IMR-90 (cell line): Measurements from ENCODE around the gene TM4SF5. TPM values are rescaled to one million over a fixed set of nuclear protein-coding genes. Genes with fewer than 3 reads are reported as not detected.

Experiments
- ATAC-seq: fragments of 200-7000 bp; cut with Tn5 transposase; 2 replicates; pipeline ENCODE4 v1.9.1; 2020; ENCODE audit warnings: low read depth, mild to moderate bottlenecking, moderate library complexity
- BruUV-seq: library from RNA; stranded (reverse); fragments of 400-500 nt; replicated peaks from 2 replicates; lab custom pipeline; 2021; lab: Mats Ljungman, UMichigan
- CTCF ChIA-PET: fragments of 300-600 bp; formaldehyde crosslinking; extraction: SDS; loops from one replicate; lab custom pipeline; 2021; ENCODE audit warnings: antibody characterized with exemption; lab: Yijun Ruan, JAX
- POLR2A ChIA-PET: fragments of 300-600 bp; sonication (Branson Sonifier 250); formaldehyde crosslinking; loops from one replicate; lab custom pipeline; 2022; ENCODE audit warnings: antibody characterized with exemption; ENCODE audit not compliant: unreplicated experiment; lab: Charles Lee
- DNase-seq: peaks from one replicate; pipeline ENCODE4 v3.0.0; 2013
- H2AFZ ChIP-seq: replicated peaks from 2 replicates; pipeline ENCODE3; 2013; ENCODE audit warnings: low read length, mild to moderate bottlenecking; ENCODE audit not compliant: poor library complexity
- H2AK5ac ChIP-seq: 2 replicates; pipeline ENCODE4 v1.6.1; 2013; ENCODE audit warnings: low read depth, low read length, inconsistent platforms
- H2AK9ac ChIP-seq: replicated peaks from 2 replicates; pipeline ENCODE3; 2013; ENCODE audit warnings: mild to moderate bottlenecking, low read depth, low read length, moderate library complexity; ENCODE audit not compliant: poor library complexity
- H2BK120ac ChIP-seq: 2 replicates; pipeline ENCODE4 v1.6.1; 2013; ENCODE audit warnings: low read depth, low read length, inconsistent platforms
- H2BK15ac ChIP-seq: 3 replicates; pipeline ENCODE4 v1.6.1; 2013; ENCODE audit warnings: low read depth, low read length, inconsistent platforms
- H2BK20ac ChIP-seq: 2 replicates; pipeline ENCODE4 v1.6.1; 2013; ENCODE audit warnings: low read depth, mild to moderate bottlenecking, inconsistent platforms, low read length, moderate library complexity
- H2BK5ac ChIP-seq: 2 replicates; pipeline ENCODE4 v1.6.1; 2013; ENCODE audit warnings: mild to moderate bottlenecking, low read depth, low read length, inconsistent platforms; ENCODE audit not compliant: poor library complexity, severe bottlenecking
- H3K14ac ChIP-seq: replicated peaks from 2 replicates; pipeline ENCODE4 v1.6.1; 2013; ENCODE audit warnings: low read depth, low read length, inconsistent platforms
- H3K18ac ChIP-seq: 2 replicates; pipeline ENCODE4 v1.6.1; 2013; ENCODE audit warnings: low read depth, low read length, control low read depth
- H3K23ac ChIP-seq: 2 replicates; pipeline ENCODE4 v1.6.1; 2013; ENCODE audit warnings: low read depth, low read length, inconsistent platforms
- H3K27ac ChIP-seq: 2 replicates; pipeline ENCODE4 v1.5.1; 2013; ENCODE audit warnings: mild to moderate bottlenecking, control low read depth, low read length; ENCODE audit not compliant: insufficient read depth
- H3K27me3 ChIP-seq: 2 replicates; pipeline ENCODE4 v1.6.1; 2013; ENCODE audit warnings: low read length; ENCODE audit not compliant: control insufficient read depth, insufficient read depth
- H3K36me3 ChIP-seq: 2 replicates; pipeline ENCODE4 v1.6.1; 2013; ENCODE audit warnings: low read length, mixed read lengths; ENCODE audit not compliant: control insufficient read depth, insufficient read depth
- H3K4ac ChIP-seq: 2 replicates; pipeline ENCODE4 v1.6.1; 2013; ENCODE audit warnings: low read depth, low read length, inconsistent platforms
- H3K4me1 ChIP-seq: 2 replicates; pipeline ENCODE4 v1.6.1; 2013; ENCODE audit warnings: low read length, mixed read lengths; ENCODE audit not compliant: control insufficient read depth, insufficient read depth
- H3K4me2 ChIP-seq: 2 replicates; pipeline ENCODE4 v1.6.1; 2013; ENCODE audit warnings: low read depth, mild to moderate bottlenecking, control low read depth, low read length, moderate library complexity
- H3K4me3 ChIP-seq: 2 replicates; pipeline ENCODE4 v1.5.1; 2013; ENCODE audit warnings: low read depth, mild to moderate bottlenecking, control low read depth, low read length, moderate library complexity; ENCODE audit not compliant: insufficient read depth
- H3K56ac ChIP-seq: 2 replicates; pipeline ENCODE4 v1.6.1; 2013; ENCODE audit warnings: low read length, inconsistent platforms; ENCODE audit not compliant: insufficient read depth; ENCODE audit errors: extremely low read depth
- H3K79me1 ChIP-seq, 2 experiments: 2 replicates each; pipeline ENCODE4 v1.6.1; 2013; ENCODE audit warnings: low read length in 2 of 2, inconsistent platforms in 1 of 2, low read depth in 1 of 2
- H3K9ac ChIP-seq: 2 replicates; pipeline ENCODE4 v1.6.1; 2013; ENCODE audit warnings: low read depth, low read length, control low read depth
- H3K9me1 ChIP-seq: 2 replicates; pipeline ENCODE4 v1.6.1; 2013; ENCODE audit warnings: low read length, inconsistent platforms; ENCODE audit not compliant: insufficient read depth
- H3K9me3 ChIP-seq: 2 replicates; pipeline ENCODE4 v1.6.1; 2013; ENCODE audit warnings: low read length; ENCODE audit not compliant: control insufficient read depth, insufficient read depth
- H4K20me1 ChIP-seq: 2 replicates; pipeline ENCODE4 v1.6.1; 2013; ENCODE audit warnings: low read length, inconsistent platforms; ENCODE audit not compliant: insufficient read depth
- H4K5ac ChIP-seq: 2 replicates; pipeline ENCODE4 v1.6.1; 2013; ENCODE audit warnings: mild to moderate bottlenecking, low read depth, low read length, control low read depth
- H4K8ac ChIP-seq, 2 experiments: 2 replicates each; pipeline ENCODE4 v1.6.1; 2013; ENCODE audit warnings: low read depth in 2 of 2, low read length in 2 of 2, control low read depth in 1 of 2, inconsistent platforms in 1 of 2
- H4K91ac ChIP-seq: 2 replicates; pipeline ENCODE4 v1.6.1; 2013; ENCODE audit warnings: low read depth, low read length, inconsistent platforms; ENCODE audit not compliant: insufficient read depth
- BHLHE40 ChIP-seq: fragments of 150-350 bp; IDR thresholded peaks from 2 replicates; pipeline ENCODE4 v1.6.1; 2016; ENCODE audit warnings: mild to moderate bottlenecking, low read depth, low read length
- CEBPB ChIP-seq: IDR thresholded peaks from 2 replicates; pipeline ENCODE4 v1.6.1; 2012; ENCODE audit warnings: low read depth, low read length, improper control_type of control experiment
- CHD1 ChIP-seq: IDR thresholded peaks from 2 replicates; pipeline ENCODE4 v1.6.1; 2012; ENCODE audit warnings: low read depth, low read length, improper control_type of control experiment
- CTCF ChIP-seq: conservative IDR thresholded peaks from 2 replicates; pipeline ENCODE4 v1.5.1; 2012; ENCODE audit warnings: mild to moderate bottlenecking, low read depth, low read length, improper control_type of control experiment
- ELK1 ChIP-seq: fragments of 150-350 bp; IDR thresholded peaks from 2 replicates; pipeline ENCODE4 v1.6.1; 2016; ENCODE audit warnings: low read depth, mild to moderate bottlenecking, low read length, moderate library complexity, borderline replicate concordance
- FOS ChIP-seq: fragments of 150-350 bp; IDR thresholded peaks from 2 replicates; pipeline ENCODE4 v1.6.1; 2016; ENCODE audit warnings: low read depth, low read length
- MAFK ChIP-seq: IDR thresholded peaks from 2 replicates; pipeline ENCODE4 v1.6.1; 2012; ENCODE audit warnings: low read depth, low read length, improper control_type of control experiment
- MAZ ChIP-seq: IDR thresholded peaks from 2 replicates; pipeline ENCODE4 v1.6.1; 2012; ENCODE audit warnings: low read depth, mild to moderate bottlenecking, low read length, improper control_type of control experiment, moderate library complexity, borderline replicate concordance
- MXI1 ChIP-seq: IDR thresholded peaks from 2 replicates; pipeline ENCODE4 v1.6.1; 2012; ENCODE audit warnings: low read depth, mild to moderate bottlenecking, low read length, moderate library complexity, borderline replicate concordance
- NFE2L2 ChIP-seq: fragments of 150-350 bp; IDR thresholded peaks from 2 replicates; pipeline ENCODE4 v1.6.1; 2016; ENCODE audit warnings: low read depth, mild to moderate bottlenecking, low read length
- POLR2A ChIP-seq: IDR thresholded peaks from 2 replicates; pipeline ENCODE4 v1.6.1; 2012; ENCODE audit warnings: mild to moderate bottlenecking, low read depth, low read length
- RAD21 ChIP-seq: IDR thresholded peaks from 2 replicates; pipeline ENCODE4 v1.6.1; 2012; ENCODE audit warnings: low read length, improper control_type of control experiment
- RCOR1 ChIP-seq: IDR thresholded peaks from 2 replicates; pipeline ENCODE4 v1.6.1; 2012; ENCODE audit warnings: mild to moderate bottlenecking, low read length, improper control_type of control experiment; ENCODE audit not compliant: insufficient replicate concordance
- RFX5 ChIP-seq: IDR thresholded peaks from 2 replicates; pipeline ENCODE4 v1.8.0; 2012; ENCODE audit warnings: low read depth, mild to moderate bottlenecking, low read length, moderate library complexity
- SMC3 ChIP-seq: fragments of 150-350 bp; IDR thresholded peaks from 2 replicates; pipeline ENCODE4 v1.6.1; 2016; ENCODE audit warnings: low read depth, mild to moderate bottlenecking, antibody characterized with exemption, low read length, moderate library complexity
- WGBS, 2 experiments: methylation state at CpG; one replicate each; pipeline versions ENCODE4 v1.1.5 to v1.1.7; 2013; ENCODE audit warnings: missing lambda C conversion rate in 2 of 2; ENCODE audit not compliant: insufficient read length in 1 of 2; ENCODE audit errors: extremely low coverage in 2 of 2; 5-methylcytosine and 5-hydroxymethylcytosine counted together
- dilution Hi-C: fragments of 300-500 bp; cut with HindIII; formaldehyde crosslinking; loops from one replicate; pipeline ENCODE4 v1.14.3; 2018; ENCODE audit warnings: low sequenced_read_pairs; ENCODE audit not compliant: unreplicated experiment
- in situ Hi-C: fragments of 300-500 bp; cut with MboI; formaldehyde crosslinking; loops from 3 replicates; pipeline ENCODE4 v1.14.3; 2019; ENCODE audit warnings: low sequenced_read_pairs, inconsistent platforms, mixed read lengths
- intact Hi-C: fragments of 100-400 bp; cut with micrococcal nuclease; formaldehyde crosslinking; loops from 2 replicates; pipeline ENCODE4 v1.10.0; 2022
- polyA plus RNA-seq, 3 experiments: library from polyadenylated mRNA; depleted of rRNA; stranded (reverse); fragments of >200 nt; gene quantifications; 2 replicates each; pipeline ENCODE4 v1.2.3, GENCODE V29; 2012; ENCODE audit warnings: low replicate concordance in 1 of 3
- total RNA-seq: library from RNA; depleted of rRNA; stranded (reverse); fragments of >200 nt; gene quantifications from 2 replicates; pipeline ENCODE4 v1.2.3, GENCODE V29; 2012

TM4SF5 gene
- total and polyA plus RNA-seq, 2 of the 4 experiments (the other 2 are of a cell fraction) = not detected

- H4K91ac ChIP-seq = no peak overlapping the region
- no peak overlapping the region for H3K23ac ChIP-seq
- no peak overlapping the region for H2BK20ac ChIP-seq
- 51% methylated on average over 5 of the region's 10 CpGs; no CpG with 5 or more reads in 1 of the 2 experiments for WGBS, 2 experiments
- peaks cover 3% of the 10 kb centered on the region; the same call in 1 of the 2 replicates for H4K20me1 ChIP-seq
- no peaks in the 10 kb centered on the region for H3K27me3 ChIP-seq
- H3K9me3 ChIP-seq = no peaks in the 10 kb centered on the region
- peaks cover 17% of the 10 kb centered on the region for H3K36me3 ChIP-seq
- POLR2A ChIA-PET = no interaction called here
- H4K5ac ChIP-seq = no peak overlapping the region
- BruUV-seq = no TSS peak
- ATAC-seq = no peak
- H3K79me1 ChIP-seq = peaks cover 11 to 28% of the 10 kb centered on the region in 2 experiments; a peak in 3 of 4 replicates
- H3K18ac ChIP-seq = no peak overlapping the region
- H3K9ac ChIP-seq = no peak overlapping the region
- H4K8ac ChIP-seq = no peak overlapping the region
- CTCF ChIA-PET = interaction anchor here (1.0 kb wide), 1 partner anchor 87 kb away, joined by 3 read pairs; no protein-coding TSS in a partner anchor
- H3K4me1 ChIP-seq = no peaks in the 10 kb centered on the region
- H3K4ac ChIP-seq = no peak overlapping the region
- no peak overlapping the region for H3K14ac ChIP-seq
- no peak overlapping the region for H3K56ac ChIP-seq
- no peak for DNase-seq
- H2BK120ac ChIP-seq = no peak overlapping the region
- no peak overlapping the region for H3K4me3 ChIP-seq
- H2BK5ac ChIP-seq = no peak overlapping the region
- H2AK5ac ChIP-seq = no peak overlapping the region
- H2AK9ac ChIP-seq = peak overlapping the region; percentile 24
- H3K9me1 ChIP-seq = peaks cover 7% of the 10 kb centered on the region
- intact Hi-C loops (no loop called here), dilution Hi-C loops (no loop called here), in situ Hi-C loops (no loop called here)
- no peak overlapping the region for H3K27ac ChIP-seq
- H2AFZ ChIP-seq = no peak overlapping the region
- no peak overlapping the region for H2BK15ac ChIP-seq
- no peak overlapping the region for H3K4me2 ChIP-seq
- TF ChIP-seq MAZ (no peak), SMC3 (no peak), POLR2A (no peak), BHLHE40 (no peak), MAFK (no peak), RAD21 (no peak), CHD1 (no peak), MXI1 (no peak), NFE2L2 (no peak), RFX5 (no peak), CEBPB (no peak), CTCF (no peak), ELK1 (no peak), FOS (no peak), RCOR1 (no peak)
These were observed 28.9 kb downstream of the TM4SF5 start for GRCh38 chr17:4800462-4801196.
